Posterior cingulate gyrus (tissue), 11 donors: Measurements from ENCODE around the gene OTOF.

ENCODE experiments used
- DNase-seq, 10 donors: peaks; one replicate each; pipeline versions ENCODE4 v3.0.0 to v3.0.0-alpha.2; 2020 to 2021; ENCODE audit warnings: mixed read lengths in 3 of 10
- intact Hi-C: fragments of 100-400 bp; cut with DNase I; formaldehyde crosslinking; loops from one replicate; pipeline ENCODE4 v1.15.1; 2023

OTOF gene

GRCh38 chr2:26424221-26424620 lies 53.7 kb downstream of the OTOF start:
- intact Hi-C loops: no loop called here
- DNase-seq: no peak

- intact Hi-C loops: no loop called here
- DNase-seq: no peak
Measured at GRCh38 chr2:26423750-26424149, 54.2 kb downstream of the OTOF start.

GRCh38 chr2:26422947-26423629 lies 54.8 kb downstream of the OTOF start:
- DNase-seq: no peak
- intact Hi-C loops: no loop called here

GRCh38 chr2:26421961-26422360 lies 56.0 kb downstream of the OTOF start:
- DNase-seq: no peak
- intact Hi-C loops: no loop called here

GRCh38 chr2:26414311-26414710 lies 63.6 kb downstream of the OTOF start:
- intact Hi-C loops: no loop called here

DNA sequence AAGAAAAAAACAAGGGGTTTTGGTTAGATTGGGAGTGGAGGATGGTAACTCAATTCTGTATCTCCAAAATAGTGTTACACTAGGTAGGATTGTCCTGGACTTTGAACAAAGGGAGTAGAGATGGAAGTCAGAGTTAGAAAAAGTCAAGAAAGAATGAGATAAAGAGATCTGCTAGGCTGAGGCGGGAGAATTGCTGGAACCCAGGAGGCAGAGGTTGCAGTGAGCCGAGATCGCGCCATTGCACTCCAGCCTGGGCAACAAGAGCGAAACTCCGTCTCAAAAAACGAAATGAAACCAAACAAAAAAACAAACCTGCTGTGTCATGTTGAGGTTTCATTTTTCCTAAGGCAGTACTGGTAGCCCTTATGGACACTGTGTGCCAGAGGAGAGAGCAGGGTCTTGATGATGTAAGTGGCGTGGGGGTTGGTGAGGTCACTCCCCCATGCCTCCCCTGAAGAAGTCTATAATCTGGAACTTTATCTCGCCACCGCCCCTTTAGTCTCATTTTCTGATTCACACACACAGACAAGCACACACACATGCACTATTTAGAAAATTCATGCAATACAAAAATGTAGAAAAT lies 65.7 kb downstream of the OTOF start:
- intact Hi-C loops: no loop called here
- DNase-seq: no peak

More at GRCh38 chr2:26414311-26414710, 63.6 kb downstream of the OTOF start:
- no peak for DNase-seq

GRCh38 chr2:26411419-26411818 lies 66.5 kb downstream of the OTOF start:
- intact Hi-C loops: no loop called here

GRCh38 chr2:26410764-26411243 lies 67.1 kb downstream of the OTOF start:
- DNase-seq: no peak
- intact Hi-C loops: no loop called here

More at GRCh38 chr2:26411419-26411818, 66.5 kb downstream of the OTOF start:
- no peak for DNase-seq

DNA sequence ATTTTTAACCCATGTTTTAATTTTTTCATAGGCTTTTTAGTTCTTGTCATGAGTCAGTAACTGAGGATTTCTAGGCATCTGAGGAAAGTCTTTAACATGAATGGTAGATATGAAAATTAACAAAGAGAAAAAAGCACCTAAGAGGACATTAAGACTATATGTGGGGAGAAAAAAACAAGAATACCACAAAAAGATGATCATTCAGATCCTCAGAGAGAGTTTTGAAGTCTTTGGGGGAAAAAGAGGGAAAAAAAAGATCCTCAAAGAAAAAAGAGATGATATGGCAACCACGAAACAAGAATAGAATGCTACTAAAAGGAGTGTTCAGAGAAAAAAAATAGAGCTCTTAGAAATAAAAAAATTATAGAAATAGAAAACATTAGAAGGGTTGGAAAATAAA lies 68.1 kb downstream of the OTOF start:
- DNase-seq: no peak
- intact Hi-C loops: no loop called here

- DNase-seq: no peak
Measured at GRCh38 chr2:26407526-26407925, 70.4 kb downstream of the OTOF start.

More at GRCh38 chr2:26407526-26407925, 70.4 kb downstream of the OTOF start:
- intact Hi-C loops: no loop called here
